Epithelial cell of proximal tubule (primary cell): Measurements from ENCODE around the gene ING3. TPM values are rescaled to one million over a fixed set of nuclear protein-coding genes. Genes with fewer than 3 reads are reported as not detected.

ENCODE experiments used
- DNase-seq: peaks from one replicate; pipeline ENCODE4 v3.0.0-alpha.2; 2011; ENCODE audit warnings: low read depth
- H3K4me3 ChIP-seq: 2 replicates; pipeline ENCODE4 v1.5.1; 2011; ENCODE audit warnings: low read depth, mild to moderate bottlenecking, low read length
- CTCF ChIP-seq: conservative IDR thresholded peaks from 2 replicates; pipeline ENCODE4 v1.5.1; 2012; ENCODE audit warnings: low read depth, mild to moderate bottlenecking, low read length
- total RNA-seq: library from RNA; depleted of rRNA; stranded (reverse); fragments of >200 nt; gene quantifications from 2 replicates; pipeline ENCODE4 v1.2.3, GENCODE V29; 2015

ING3 gene
- total RNA-seq, 1 donor from 2014 or later = 11.0 TPM

- no peak for DNase-seq
- TF ChIP-seq CTCF = no peak
- no peak overlapping the region for H3K4me3 ChIP-seq
Measured at GRCh38 chr7:120992272-120992964, 41.8 kb downstream of the ING3 start.

- DNase-seq = no peak
- TF ChIP-seq CTCF = no peak
- H3K4me3 ChIP-seq = no peak overlapping the region
Measured at GRCh38 chr7:120992965-120993494, 42.5 kb downstream of the ING3 start.

- DNase-seq = no peak
- no peak overlapping the region for H3K4me3 ChIP-seq
- TF ChIP-seq CTCF = no peak
Measured at GRCh38 chr7:120993553-120994191, 43.1 kb downstream of the ING3 start.

- no peak for TF ChIP-seq CTCF
- H3K4me3 ChIP-seq = no peak overlapping the region
- DNase-seq = no peak
Measured at GRCh38 chr7:120994512-120995410, 44.2 kb downstream of the ING3 start.

- no peak overlapping the region for H3K4me3 ChIP-seq
- DNase-seq = no peak
- TF ChIP-seq CTCF = no peak
Measured at GRCh38 chr7:120995654-120996053, 45.1 kb downstream of the ING3 start.

GRCh38 chr7:120996333-120996987, 45.9 kb downstream of the ING3 start:
- no peak for TF ChIP-seq CTCF
- no peak overlapping the region for H3K4me3 ChIP-seq
- DNase-seq = no peak
